ENCODE data around the gene SSR4. TPM values are rescaled to one million over a fixed set of nuclear protein-coding genes. Genes with fewer than 3 reads are reported as not detected.

SSR4 gene
- total RNA-seq (2016; rRNA removed; fragmentation: Illumina TruSeq; extraction: Trizol) (124 and 214 TPM in 2 replicates), polyA plus RNA-seq (2011; rRNA removed) (288 and 319 TPM in 2 replicates), polyA minus RNA-seq (2011; rRNA and poly(A)+ RNA removed; ENCODE audit: low replicate concordance) (172 and 203 TPM in 2 replicates), Bru-seq, nascent RNA (percentile 74 among the genes with signal in this experiment), BruChase-seq, experiment 1, labeled RNA remaining after a 6-hour chase (percentile 77 among the genes with signal in this experiment), BruChase-seq, experiment 2, labeled RNA remaining after a 2-hour chase (percentile 69 among the genes with signal in this experiment)
- 180 and 198 TPM in 2 replicates for total RNA-seq (2016; cell fraction: cytosol; rRNA removed; fragmentation: Illumina TruSeq; extraction: Trizol; ENCODE audit: low read depth)
- total RNA-seq (2016; cell fraction: insoluble cytoplasmic fraction; rRNA removed; fragmentation: Illumina TruSeq; extraction: Trizol), result 138 and 213 TPM in 2 replicates
- total RNA-seq (2016; cell fraction: membrane; rRNA removed; fragmentation: Illumina TruSeq; extraction: Trizol), result 175 and 187 TPM in 2 replicates
- total RNA-seq (2016; cell fraction: nucleus; rRNA removed; fragmentation: Illumina TruSeq; extraction: Trizol), result 143 and 151 TPM in 2 replicates
- 276 and 476 TPM in 2 replicates for polyA plus RNA-seq (2011; cell fraction: cytosol; rRNA removed)
- 234 and 252 TPM in 2 replicates for polyA plus RNA-seq (2011; cell fraction: nucleus; rRNA removed)
- 198 and 204 TPM in 2 replicates for polyA plus RNA-seq (2012)
- 201 and 218 TPM in 2 replicates for polyA plus RNA-seq (2016; cell fraction: cytosol; fragmentation: Illumina TruSeq; extraction: Trizol; ENCODE audit: low read depth)
- 141 and 145 TPM in 2 replicates for polyA plus RNA-seq (2016; cell fraction: insoluble cytoplasmic fraction; fragmentation: Illumina TruSeq; extraction: Trizol; ENCODE audit: low read depth)
- polyA plus RNA-seq (2016; cell fraction: membrane; fragmentation: Illumina TruSeq; extraction: Trizol; ENCODE audit: low read depth), result 192 and 200 TPM in 2 replicates
- 301 and 315 TPM in 2 replicates for polyA plus RNA-seq (2016; cell fraction: nucleus; fragmentation: Illumina TruSeq; extraction: Trizol; ENCODE audit: insufficient read depth, low read depth)
- 187 and 225 TPM in 2 replicates for polyA minus RNA-seq (2011; cell fraction: cytosol; rRNA and poly(A)+ RNA removed)
- polyA minus RNA-seq (2011; cell fraction: nucleus; rRNA and poly(A)+ RNA removed), result 34.9 TPM in 2 replicates
- long read RNA-seq, experiment 1, transcript SSR4-203 (6 exons, 643 nt), result major isoform, 198 of 217 reads
- long read RNA-seq, experiment 1, partial matches to known transcripts, result 2 of 217 reads
- long read RNA-seq, experiment 1, other reads (novel, unspliced or antisense), result 10 of 217 reads
- long read RNA-seq, experiment 2, transcript SSR4-203 (6 exons, 643 nt), result major isoform, 364 of 413 reads
- long read RNA-seq, experiment 2, partial matches to known transcripts, result 14 of 413 reads
- long read RNA-seq, experiment 2, other reads (novel, unspliced or antisense), result 24 of 413 reads

DNA sequence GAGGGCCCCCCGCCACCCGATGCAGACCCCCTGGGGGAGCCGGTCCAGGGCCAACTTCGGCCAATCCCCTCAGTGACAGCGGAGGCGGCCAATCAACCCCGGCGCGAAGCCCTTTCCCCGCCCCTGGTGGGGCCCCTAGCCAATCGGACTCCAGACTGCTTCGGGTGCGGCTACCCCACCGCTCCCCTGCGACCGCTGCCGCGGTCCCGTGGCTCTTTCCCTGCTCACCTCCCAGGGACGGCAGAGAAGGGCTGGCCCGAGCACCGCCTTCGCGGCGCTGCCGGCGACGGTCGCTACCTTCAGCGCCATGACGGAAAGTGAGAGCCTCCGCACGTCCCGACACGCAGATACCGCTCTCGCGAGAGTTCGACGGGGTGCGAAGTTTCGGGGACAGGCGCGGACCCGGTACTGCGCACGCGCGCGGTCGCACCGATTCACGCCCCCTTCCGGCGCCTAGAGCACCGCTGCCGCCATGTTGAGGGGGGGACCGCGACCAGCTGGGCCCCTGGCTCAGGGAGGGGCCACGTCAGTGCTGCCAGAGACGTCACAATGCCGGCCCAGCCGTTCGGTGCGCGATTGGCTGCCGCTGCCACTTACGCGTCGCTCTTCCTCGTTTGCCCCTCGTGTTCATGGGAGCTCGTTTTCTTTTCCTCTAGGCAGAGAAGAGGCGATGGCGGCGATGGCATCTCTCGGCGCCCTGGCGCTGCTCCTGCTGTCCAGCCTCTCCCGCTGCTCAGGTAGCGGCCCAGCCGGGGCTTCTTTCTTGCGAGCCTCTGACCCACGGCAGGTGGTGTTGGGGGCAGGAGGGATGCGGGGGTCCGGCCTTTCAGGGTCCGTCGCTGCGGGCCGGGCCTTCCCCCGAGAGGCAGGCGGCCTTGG, at the start of gene SSR4, which contains the start of gene IDH3G:
Gene SSR4 (plus strand): TSS at position 651 of the 879 bp plus-strand sequence. CDS start 20 bp downstream, at position 671.
Gene IDH3G (minus strand): TSS at position 358 of the 879 bp plus-strand sequence. CDS start 49 bp downstream, at position 309.
- H3K9ac ChIP-seq (ENCODE audit: insufficient read depth, low read depth, low read length), result peak within 1 kb of the TSS; percentile 94
- no TSS peak for BruUV-seq (replicated peaks)
- 0% methylated on average over 1 of the region's 92 CpGs for WGBS (ENCODE audit: low lambda C conversion rate)
- H3K27ac ChIP-seq (ENCODE audit: extremely low read length, insufficient read depth, low read length), result peak within 1 kb of the TSS; percentile 88
- peaks cover 2 to 3% of the 10 kb centered on the region in 2 experiments; a peak in 1 of 5 replicates for H3K36me3 ChIP-seq (replicated peaks in 1 of 2; ENCODE audit: control insufficient read depth in 1 of 2, insufficient read depth in 2 of 2, low read length in 2 of 2)
- ATAC-seq, result peak; percentile 88
- peak; percentile 83 for DNase-seq (ENCODE audit: low spot score)
- no peak within 1 kb of the TSS for H2AFZ ChIP-seq (ENCODE audit: low read length)
- FAIRE-seq, result peak; percentile 97
- H3K27me3 ChIP-seq (ENCODE audit: control insufficient read depth in 1 of 2, insufficient read depth in 2 of 2, low read length in 2 of 2), result no peaks in the 10 kb centered on the region; a peak in 1 of 5 replicates
- POLR2A ChIA-PET, result interaction anchor here (0.8 to 1.8 kb wide), 12 partner anchors 9 to 218 kb away, joined by 3 to 12 read pairs (median 4); partner anchors contain the start of genes ARHGAP4, PLXNB3 and SRPK3
- no peaks in the 10 kb centered on the region for H3K9me3 ChIP-seq (ENCODE audit: low read length)
- intact Hi-C loops (cut with micrococcal nuclease; ENCODE audit: unreplicated experiment), result no loop called here
- H3K4me3 ChIP-seq (replicated peaks in 1 of 3; ENCODE audit: insufficient read depth in 1 of 3, low read depth in 2 of 3, low read length in 3 of 3), result peak within 1 kb of the TSS; percentile 68 to 77 (median 75)
- peak within 1 kb of the TSS; percentile 76 for H3K4me2 ChIP-seq (ENCODE audit: low read depth, low read length)
- no peaks in the 10 kb centered on the region for H4K20me1 ChIP-seq (ENCODE audit: insufficient read depth, low read length)
- peaks cover 27% of the 10 kb centered on the region for H3K4me1 ChIP-seq (ENCODE audit: insufficient read depth, low read length)
- H3K79me2 ChIP-seq (ENCODE audit: insufficient read depth, low read length), result peaks cover 22% of the 10 kb centered on the region
- in situ Hi-C loops (cut with HindIII; ENCODE audit: extremely low pct_ligation_motif_present, low pct_unique_long_range_greater_than_20kb), result no loop called here
- CTCF ChIA-PET (ENCODE audit: low intra/inter-chr PET ratio, low total read pairs), result interaction anchor here (1.2 kb wide), 1 partner anchor 30 kb away, joined by 3 read pairs; the partner anchor contains the start of gene PLXNB3
- TF ChIP-seq, protein P1, sequence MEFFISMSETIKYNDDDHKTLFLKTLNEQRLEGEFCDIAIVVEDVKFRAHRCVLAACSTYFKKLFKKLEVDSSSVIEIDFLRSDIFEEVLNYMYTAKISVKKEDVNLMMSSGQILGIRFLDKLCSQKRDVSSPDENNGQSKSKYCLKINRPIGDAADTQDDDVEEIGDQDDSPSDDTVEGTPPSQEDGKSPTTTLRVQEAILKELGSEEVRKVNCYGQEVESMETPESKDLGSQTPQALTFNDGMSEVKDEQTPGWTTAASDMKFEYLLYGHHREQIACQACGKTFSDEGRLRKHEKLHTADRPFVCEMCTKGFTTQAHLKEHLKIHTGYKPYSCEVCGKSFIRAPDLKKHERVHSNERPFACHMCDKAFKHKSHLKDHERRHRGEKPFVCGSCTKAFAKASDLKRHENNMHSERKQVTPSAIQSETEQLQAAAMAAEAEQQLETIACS (CRISPR knock-in tag; IDR thresholded peaks at IDR 0.05), result no peak
- TF ChIP-seq ZNF615 (CRISPR knock-in tag; IDR thresholded peaks at IDR 0.05; ENCODE audit: borderline replicate concordance) (no peak), ASH2L (IDR thresholded peaks at IDR 0.05; ENCODE audit: insufficient read length, low read depth, low read length) (peak; percentile 18), SP140L (CRISPR knock-in tag; IDR thresholded peaks at IDR 0.05; ENCODE audit: borderline replicate concordance) (no peak), PTBP1 (IDR thresholded peaks at IDR 0.05; ENCODE audit: low read depth, low read length, poor library complexity, severe bottlenecking) (no peak), RFX5 (IDR thresholded peaks at IDR 0.05; ENCODE audit: low read depth, low read length) (peak; percentile 59; the same call in 1 of the 2 replicates), ZSCAN21 (CRISPR knock-in tag; IDR thresholded peaks at IDR 0.05; ENCODE audit: borderline replicate concordance) (no peak), PAWR (CRISPR knock-in tag; IDR thresholded peaks at IDR 0.05; ENCODE audit: borderline replicate concordance) (no peak), TBX2 (CRISPR knock-in tag; IDR thresholded peaks at IDR 0.05; ENCODE audit: borderline replicate concordance) (peak; percentile 78; the same call in 1 of the 2 replicates), ZC3H13 (CRISPR knock-in tag; IDR thresholded peaks at IDR 0.05) (peak; percentile 46; the same call in 1 of the 2 replicates)
- TF ChIP-seq, protein P2, sequence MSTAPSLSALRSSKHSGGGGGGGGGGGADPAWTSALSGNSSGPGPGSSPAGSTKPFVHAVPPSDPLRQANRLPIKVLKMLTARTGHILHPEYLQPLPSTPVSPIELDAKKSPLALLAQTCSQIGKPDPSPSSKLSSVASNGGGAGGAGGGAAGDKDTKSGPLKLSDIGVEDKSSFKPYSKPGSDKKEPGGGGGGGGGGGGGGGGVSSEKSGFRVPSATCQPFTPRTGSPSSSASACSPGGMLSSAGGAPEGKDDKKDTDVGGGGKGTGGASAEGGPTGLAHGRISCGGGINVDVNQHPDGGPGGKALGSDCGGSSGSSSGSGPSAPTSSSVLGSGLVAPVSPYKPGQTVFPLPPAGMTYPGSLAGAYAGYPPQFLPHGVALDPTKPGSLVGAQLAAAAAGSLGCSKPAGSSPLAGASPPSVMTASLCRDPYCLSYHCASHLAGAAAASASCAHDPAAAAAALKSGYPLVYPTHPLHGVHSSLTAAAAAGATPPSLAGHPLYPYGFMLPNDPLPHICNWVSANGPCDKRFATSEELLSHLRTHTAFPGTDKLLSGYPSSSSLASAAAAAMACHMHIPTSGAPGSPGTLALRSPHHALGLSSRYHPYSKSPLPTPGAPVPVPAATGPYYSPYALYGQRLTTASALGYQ (CRISPR knock-in tag; IDR thresholded peaks at IDR 0.05), result 0 out of 2 replicates have a peak, but pooled peaks have one; percentile 42
